HG03108 (cell line): ENCODE data around the gene HAUS8.

Source experiments
- ATAC-seq: cut with Tn5 transposase; IDR thresholded peaks from one replicate; pipeline ENCODE4 v1.9.1; 2021; ENCODE audit warnings: moderate library complexity; ENCODE audit not compliant: unreplicated experiment

HAUS8 gene

GRCh38 chr19:17004386-17004785 is 70.9 kb downstream of the HAUS8 start:
- ATAC-seq: no peak

GRCh38 chr19:17002455-17002854 is 72.8 kb downstream of the HAUS8 start:
- no peak for ATAC-seq

GRCh38 chr19:17001603-17002183 is 73.6 kb downstream of the HAUS8 start:
- no peak for ATAC-seq
